ENCODE measurements around the gene CPE. TPM values are rescaled to one million over a fixed set of nuclear protein-coding genes. Genes with fewer than 3 reads are reported as not detected.

Gene CPE
- total and polyA plus RNA-seq, 2 experiments from 2014 or later = 53.9 to 77.9 TPM

DNA sequence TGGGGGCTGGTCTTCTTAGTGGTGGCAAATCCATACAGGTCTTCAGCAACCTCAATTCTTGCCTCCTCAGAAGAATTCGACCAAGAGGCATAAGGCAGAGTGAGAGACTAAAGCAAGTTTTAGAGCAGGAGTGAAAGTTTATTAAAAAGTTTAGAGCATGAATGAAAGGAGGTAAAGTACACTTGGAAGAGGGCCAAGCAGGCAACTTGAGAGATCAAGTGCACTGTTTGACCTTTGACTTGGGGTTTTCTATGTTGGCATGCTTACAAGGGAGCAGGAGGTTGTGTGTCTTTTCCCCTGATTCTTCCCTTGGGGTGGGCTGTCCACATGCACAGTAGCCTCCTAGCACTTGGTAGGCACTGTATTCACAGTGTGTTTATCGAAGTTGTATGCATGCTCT, 91.2 kb downstream of the CPE start:
- Histone ChIP-seq H3K9me3 (ENCODE audit: low read depth) (no peaks in the 10 kb centered on the region), H3F3A (ENCODE audit: insufficient read depth) (no peaks in the 10 kb centered on the region), H3K36me3 (ENCODE audit: low read depth) (no peaks in the 10 kb centered on the region), H3K4me1 (ENCODE audit: insufficient read depth) (no peaks in the 10 kb centered on the region), H3K9me2 (ENCODE audit: insufficient read depth) (no peaks in the 10 kb centered on the region), H3K79me2 (ENCODE audit: insufficient read depth) (no peaks in the 10 kb centered on the region), H3K4me2 (ENCODE audit: unreplicated experiment) (no peak overlapping the region), H3K4me3 (no peak overlapping the region), H3K9ac (no peak overlapping the region), H2AFZ (no peak overlapping the region), H3K27ac (no peak overlapping the region), H4K20me1 (ENCODE audit: insufficient read depth) (no peaks in the 10 kb centered on the region), H3K27me3 (replicated peaks; ENCODE audit: insufficient read depth) (no peaks in the 10 kb centered on the region)
- in situ Hi-C loops (cut with MboI) = no loop called here
- DNase-seq = no peak
- no peak for TF ChIP-seq EZH2phosphoT487 (IDR thresholded peaks at IDR 0.05; ENCODE audit: insufficient read depth, low read depth)
- no peak for TF ChIP-seq EZH2 (IDR thresholded peaks at IDR 0.05; ENCODE audit: insufficient read depth, poor library complexity, severe bottlenecking)
- WGBS, 2 experiments (ENCODE audit: low coverage in 1 of 2, low lambda C conversion rate in 2 of 2, missing lambda C conversion rate in 2 of 2) = 60 to 62% methylated on average over 2 of the region's 2 CpGs

GRCh38 chr4:165472943-165473676, 94.3 kb downstream of the CPE start:
- in situ Hi-C loops (cut with MboI) = no loop called here

GRCh38 chr4:165474784-165475705, 96.2 kb downstream of the CPE start:
- Histone ChIP-seq H3K9me3 (ENCODE audit: low read depth) (no peaks in the 10 kb centered on the region), H3K9me2 (ENCODE audit: insufficient read depth) (no peaks in the 10 kb centered on the region), H3K4me1 (ENCODE audit: insufficient read depth) (0 out of 2 replicates have a peak, but pooled peaks cover 8% of the 10 kb centered on the region), H3K36me3 (ENCODE audit: low read depth) (no peaks in the 10 kb centered on the region), H3K27me3 (replicated peaks; ENCODE audit: insufficient read depth) (no peaks in the 10 kb centered on the region), H3F3A (ENCODE audit: insufficient read depth) (no peaks in the 10 kb centered on the region), H3K27ac (no peak overlapping the region), H3K79me2 (ENCODE audit: insufficient read depth) (no peaks in the 10 kb centered on the region), H2AFZ (no peak overlapping the region), H3K4me3 (no peak overlapping the region), H4K20me1 (ENCODE audit: insufficient read depth) (no peaks in the 10 kb centered on the region), H3K4me2 (ENCODE audit: unreplicated experiment) (no peak overlapping the region), H3K9ac (no peak overlapping the region)
- TF ChIP-seq EZH2phosphoT487 (IDR thresholded peaks at IDR 0.05; ENCODE audit: insufficient read depth, low read depth) = no peak
- TF ChIP-seq EZH2 (IDR thresholded peaks at IDR 0.05; ENCODE audit: insufficient read depth, poor library complexity, severe bottlenecking) = no peak
- 64 to 66% methylated on average over 8 of the region's 8 CpGs for WGBS, 2 experiments (ENCODE audit: low coverage in 1 of 2, low lambda C conversion rate in 2 of 2, missing lambda C conversion rate in 2 of 2)
- no peak for DNase-seq
- in situ Hi-C loops (cut with MboI) = no loop called here

More at GRCh38 chr4:165472943-165473676, 94.3 kb downstream of the CPE start:
- H3K36me3 ChIP-seq (ENCODE audit: low read depth) = no peaks in the 10 kb centered on the region
- no peak overlapping the region for H3K4me3 ChIP-seq
- no peaks in the 10 kb centered on the region for H4K20me1 ChIP-seq (ENCODE audit: insufficient read depth)
- no peak overlapping the region for H3K4me2 ChIP-seq (ENCODE audit: unreplicated experiment)
- no peak for TF ChIP-seq EZH2phosphoT487 (IDR thresholded peaks at IDR 0.05; ENCODE audit: insufficient read depth, low read depth)
- no peak for TF ChIP-seq EZH2 (IDR thresholded peaks at IDR 0.05; ENCODE audit: insufficient read depth, poor library complexity, severe bottlenecking)
- 0 out of 2 replicates have a peak, but pooled peaks cover 8% of the 10 kb centered on the region for H3K4me1 ChIP-seq (ENCODE audit: insufficient read depth)
- no peaks in the 10 kb centered on the region for H3F3A ChIP-seq (ENCODE audit: insufficient read depth)
- H3K9me3 ChIP-seq (ENCODE audit: low read depth) = no peaks in the 10 kb centered on the region
- no peak overlapping the region for H3K27ac ChIP-seq
- H3K9me2 ChIP-seq (ENCODE audit: insufficient read depth) = no peaks in the 10 kb centered on the region
- no peak for DNase-seq
- no peak overlapping the region for H3K9ac ChIP-seq
- H2AFZ ChIP-seq = no peak overlapping the region
- WGBS, 2 experiments (ENCODE audit: low coverage in 1 of 2, low lambda C conversion rate in 2 of 2, missing lambda C conversion rate in 2 of 2) = 26 to 41% methylated on average over 2 of the region's 2 CpGs
- H3K79me2 ChIP-seq (ENCODE audit: insufficient read depth) = no peaks in the 10 kb centered on the region
- H3K27me3 ChIP-seq (replicated peaks; ENCODE audit: insufficient read depth) = no peaks in the 10 kb centered on the region

GRCh38 chr4:165475706-165476070, 96.9 kb downstream of the CPE start:
- no peaks in the 10 kb centered on the region for H3K27me3 ChIP-seq (replicated peaks; ENCODE audit: insufficient read depth)
- no peaks in the 10 kb centered on the region for H4K20me1 ChIP-seq (ENCODE audit: insufficient read depth)
- in situ Hi-C loops (cut with MboI) = no loop called here
- H3K4me1 ChIP-seq (ENCODE audit: insufficient read depth) = 0 out of 2 replicates have a peak, but pooled peaks cover 8% of the 10 kb centered on the region
- H3K9me2 ChIP-seq (ENCODE audit: insufficient read depth) = no peaks in the 10 kb centered on the region
- DNase-seq = no peak
- no peaks in the 10 kb centered on the region for H3F3A ChIP-seq (ENCODE audit: insufficient read depth)
- H3K79me2 ChIP-seq (ENCODE audit: insufficient read depth) = no peaks in the 10 kb centered on the region
- H3K9me3 ChIP-seq (ENCODE audit: low read depth) = no peaks in the 10 kb centered on the region
- no peak overlapping the region for H3K27ac ChIP-seq
- TF ChIP-seq EZH2phosphoT487 (IDR thresholded peaks at IDR 0.05; ENCODE audit: insufficient read depth, low read depth) (no peak), EZH2 (IDR thresholded peaks at IDR 0.05; ENCODE audit: insufficient read depth, poor library complexity, severe bottlenecking) (no peak)
- H3K4me2 ChIP-seq (ENCODE audit: unreplicated experiment) = no peak overlapping the region
- H3K36me3 ChIP-seq (ENCODE audit: low read depth) = no peaks in the 10 kb centered on the region
- H2AFZ ChIP-seq = no peak overlapping the region
- 93% methylated on average over 4 of the region's 4 CpGs for WGBS, 2 experiments (ENCODE audit: low coverage in 1 of 2, low lambda C conversion rate in 2 of 2, missing lambda C conversion rate in 2 of 2)
- H3K9ac ChIP-seq = no peak overlapping the region
- no peak overlapping the region for H3K4me3 ChIP-seq

Data from GM23248 (cell line).